Spleen (tissue), 7 donors: ENCODE measurements around the gene CLIP1.

Experiments
- POLR2A ChIP-seq, 3 donors: fragments of 450-650 bp; IDR thresholded peaks; one replicate each; pipeline ENCODE4 v1.5.1; 2017; ENCODE audit warnings: antibody characterized with exemption in 3 of 3, mild to moderate bottlenecking in 1 of 3
- POLR2AphosphoS5 ChIP-seq, 3 donors: sonication (generic); formaldehyde crosslinking; IDR thresholded peaks; one replicate each; pipeline ENCODE4 v1.5.1; 2017; ENCODE audit warnings: antibody characterized with exemption in 3 of 3
- TF ChIP-seq, protein P1 (sequence below), 11 experiments: fragments of 200-600 bp in 7 of 11; fragments of 450-650 bp in 4 of 11; sonication (generic) in 4 of 11; IDR thresholded peaks in 8 of 11; conservative IDR thresholded peaks in 3 of 11; 1 replicate in 7 of 11; 2 replicates in 4 of 11; pipeline versions ENCODE4 v1.4.0 to v1.8.0; 2016 to 2021; ENCODE audit warnings: antibody characterized with exemption in 11 of 11, inconsistent platforms in 4 of 11, mild to moderate bottlenecking in 1 of 11
- donor health status: DM: no; HTN: no; CAD: no; lungs with moderate emphysema.
- donor health status: DM: no; HTN: no; CAD: no.
- donor health status: DM: no; HTN: no; CAD: no.

DNA sequence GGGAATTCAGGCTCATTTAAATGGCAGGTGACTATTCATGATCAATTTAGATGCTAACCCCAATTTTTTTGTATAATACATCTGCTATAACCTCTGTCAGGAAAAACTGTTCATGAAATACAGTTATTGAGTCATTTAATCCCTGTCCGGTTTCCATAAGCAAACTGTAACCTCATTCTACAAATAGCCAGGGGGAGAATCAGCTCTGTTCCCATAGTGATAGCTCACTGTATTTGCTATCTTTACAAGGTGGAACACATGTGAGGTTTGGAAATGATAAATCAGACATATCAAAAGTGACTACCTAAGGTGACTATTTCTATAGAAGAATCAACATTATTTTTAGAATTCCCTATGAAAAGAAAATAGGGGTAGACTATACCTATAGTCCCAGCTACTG lies 117.5 kb downstream of the CLIP1 start:
- TF ChIP-seq, protein P1, sequence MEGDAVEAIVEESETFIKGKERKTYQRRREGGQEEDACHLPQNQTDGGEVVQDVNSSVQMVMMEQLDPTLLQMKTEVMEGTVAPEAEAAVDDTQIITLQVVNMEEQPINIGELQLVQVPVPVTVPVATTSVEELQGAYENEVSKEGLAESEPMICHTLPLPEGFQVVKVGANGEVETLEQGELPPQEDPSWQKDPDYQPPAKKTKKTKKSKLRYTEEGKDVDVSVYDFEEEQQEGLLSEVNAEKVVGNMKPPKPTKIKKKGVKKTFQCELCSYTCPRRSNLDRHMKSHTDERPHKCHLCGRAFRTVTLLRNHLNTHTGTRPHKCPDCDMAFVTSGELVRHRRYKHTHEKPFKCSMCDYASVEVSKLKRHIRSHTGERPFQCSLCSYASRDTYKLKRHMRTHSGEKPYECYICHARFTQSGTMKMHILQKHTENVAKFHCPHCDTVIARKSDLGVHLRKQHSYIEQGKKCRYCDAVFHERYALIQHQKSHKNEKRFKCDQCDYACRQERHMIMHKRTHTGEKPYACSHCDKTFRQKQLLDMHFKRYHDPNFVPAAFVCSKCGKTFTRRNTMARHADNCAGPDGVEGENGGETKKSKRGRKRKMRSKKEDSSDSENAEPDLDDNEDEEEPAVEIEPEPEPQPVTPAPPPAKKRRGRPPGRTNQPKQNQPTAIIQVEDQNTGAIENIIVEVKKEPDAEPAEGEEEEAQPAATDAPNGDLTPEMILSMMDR (IDR thresholded peaks at IDR 0.05 in 8 of 11, conservative IDR thresholded peaks at IDR 0.05 in 3 of 11) = no peak
- no peak for TF ChIP-seq POLR2A (IDR thresholded peaks at IDR 0.05)
- no peak for TF ChIP-seq POLR2AphosphoS5 (IDR thresholded peaks at IDR 0.05)
